Fibroblast of lung (primary cell): Measurements from ENCODE around the gene TBX20.

Source experiments
- EZH2 ChIP-seq: IDR thresholded peaks from 2 replicates; pipeline ENCODE4 v1.5.1; 2012; ENCODE audit warnings: low read length, control low read depth, mild to moderate bottlenecking; ENCODE audit errors: missing control alignments
- TF ChIP-seq, protein P1 (sequence below), 2 donors: IDR thresholded peaks in 1 of 2; conservative IDR thresholded peaks in 1 of 2; 1 replicate in 1 of 2; 2 replicates in 1 of 2; pipeline ENCODE4 v1.5.1; 2011 to 2012; ENCODE audit warnings: low read length in 2 of 2, control low read depth in 1 of 2, inconsistent platforms in 1 of 2, low read depth in 1 of 2, mild to moderate bottlenecking in 1 of 2

DNA sequence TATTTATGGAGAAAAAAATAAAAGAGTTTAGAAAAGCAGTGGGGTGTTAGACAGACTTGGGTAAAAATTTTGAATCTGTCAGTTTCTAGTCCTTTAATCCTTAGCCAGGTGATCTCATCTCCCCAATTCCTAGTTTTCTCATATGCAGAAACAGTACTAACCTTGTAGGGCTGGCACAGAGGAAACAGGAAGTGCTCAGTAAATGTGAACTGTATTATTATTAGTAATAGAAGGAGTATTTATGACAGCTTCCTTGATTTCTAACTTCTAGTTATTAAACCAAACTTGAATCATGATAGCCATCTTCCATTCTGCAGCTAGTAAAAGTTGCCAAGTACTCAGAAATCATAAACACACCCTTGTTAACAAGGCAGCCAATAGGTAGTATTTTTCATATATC lies 12.5 kb downstream of the TBX20 start:
- TF ChIP-seq, protein P1, sequence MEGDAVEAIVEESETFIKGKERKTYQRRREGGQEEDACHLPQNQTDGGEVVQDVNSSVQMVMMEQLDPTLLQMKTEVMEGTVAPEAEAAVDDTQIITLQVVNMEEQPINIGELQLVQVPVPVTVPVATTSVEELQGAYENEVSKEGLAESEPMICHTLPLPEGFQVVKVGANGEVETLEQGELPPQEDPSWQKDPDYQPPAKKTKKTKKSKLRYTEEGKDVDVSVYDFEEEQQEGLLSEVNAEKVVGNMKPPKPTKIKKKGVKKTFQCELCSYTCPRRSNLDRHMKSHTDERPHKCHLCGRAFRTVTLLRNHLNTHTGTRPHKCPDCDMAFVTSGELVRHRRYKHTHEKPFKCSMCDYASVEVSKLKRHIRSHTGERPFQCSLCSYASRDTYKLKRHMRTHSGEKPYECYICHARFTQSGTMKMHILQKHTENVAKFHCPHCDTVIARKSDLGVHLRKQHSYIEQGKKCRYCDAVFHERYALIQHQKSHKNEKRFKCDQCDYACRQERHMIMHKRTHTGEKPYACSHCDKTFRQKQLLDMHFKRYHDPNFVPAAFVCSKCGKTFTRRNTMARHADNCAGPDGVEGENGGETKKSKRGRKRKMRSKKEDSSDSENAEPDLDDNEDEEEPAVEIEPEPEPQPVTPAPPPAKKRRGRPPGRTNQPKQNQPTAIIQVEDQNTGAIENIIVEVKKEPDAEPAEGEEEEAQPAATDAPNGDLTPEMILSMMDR (conservative IDR thresholded peaks at IDR 0.05 in 1 of 2, IDR thresholded peaks at IDR 0.05 in 1 of 2; ENCODE audit: low read depth in 1 of 2, low read length in 2 of 2), result no peak
- TF ChIP-seq EZH2, result no peak
